Activated CD4-positive, alpha-beta T cell treated with anti-CD3 and anti-CD28 coated beads, Interleukin-2, Interleukin-4, amounts not matched to agents 100 ng/mL and 50 ng/mL, durations not matched to agents 16 hours and 8 hours (primary cell): ENCODE measurements around the gene KRTAP5-10.
"Not testable (repeated sequence)": the region's sequence is repeated elsewhere in the genome, so short reads cannot be mapped to it uniquely, and the experiment has no call there.

ENCODE experiments used
- DNase-seq: peaks from one replicate; pipeline ENCODE4 v3.0.0-alpha.2; 2020; ENCODE audit warnings: low spot score

The KRTAP5-10 gene

GRCh38 chr11:71572811-71573210 is 7.4 kb downstream of the KRTAP5-10 start:
- no peak for DNase-seq

- DNase-seq = no peak
Measured at GRCh38 chr11:71574418-71574817, 9.1 kb downstream of the KRTAP5-10 start.

GRCh38 chr11:71575723-71576424 is 10.5 kb downstream of the KRTAP5-10 start:
- DNase-seq = no peak

- not testable (repeated sequence) for DNase-seq
Measured at GRCh38 chr11:71576688-71577465, 11.5 kb downstream of the KRTAP5-10 start.

- DNase-seq = no peak
Measured at GRCh38 chr11:71577469-71578004, 12.2 kb downstream of the KRTAP5-10 start.

- DNase-seq = not testable (repeated sequence)
Measured at GRCh38 chr11:71579513-71579912, 14.2 kb downstream of the KRTAP5-10 start.

GRCh38 chr11:71580057-71581003 is 15.0 kb downstream of the KRTAP5-10 start:
- peak; percentile 31 for DNase-seq

DNA sequence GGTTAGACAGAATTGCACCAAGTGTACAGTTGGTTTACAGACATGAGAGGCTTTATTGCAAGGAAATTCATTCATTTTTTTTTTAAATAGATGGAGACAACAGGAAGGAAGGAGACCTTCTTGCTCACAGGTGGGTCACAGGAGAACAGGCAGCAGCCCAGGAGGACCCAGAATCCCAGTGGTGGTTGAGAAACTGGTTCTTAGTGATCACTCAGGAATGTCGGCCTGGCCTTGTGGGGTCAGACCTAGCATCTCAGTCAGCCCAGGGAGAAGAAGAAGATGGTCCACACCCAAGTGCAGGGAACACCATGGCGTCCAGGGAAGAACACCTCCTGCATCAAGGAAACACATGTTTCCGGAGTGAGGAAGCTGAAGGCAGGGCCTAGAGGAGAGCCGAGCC is 16.5 kb downstream of the KRTAP5-10 start:
- DNase-seq = no peak

DNA sequence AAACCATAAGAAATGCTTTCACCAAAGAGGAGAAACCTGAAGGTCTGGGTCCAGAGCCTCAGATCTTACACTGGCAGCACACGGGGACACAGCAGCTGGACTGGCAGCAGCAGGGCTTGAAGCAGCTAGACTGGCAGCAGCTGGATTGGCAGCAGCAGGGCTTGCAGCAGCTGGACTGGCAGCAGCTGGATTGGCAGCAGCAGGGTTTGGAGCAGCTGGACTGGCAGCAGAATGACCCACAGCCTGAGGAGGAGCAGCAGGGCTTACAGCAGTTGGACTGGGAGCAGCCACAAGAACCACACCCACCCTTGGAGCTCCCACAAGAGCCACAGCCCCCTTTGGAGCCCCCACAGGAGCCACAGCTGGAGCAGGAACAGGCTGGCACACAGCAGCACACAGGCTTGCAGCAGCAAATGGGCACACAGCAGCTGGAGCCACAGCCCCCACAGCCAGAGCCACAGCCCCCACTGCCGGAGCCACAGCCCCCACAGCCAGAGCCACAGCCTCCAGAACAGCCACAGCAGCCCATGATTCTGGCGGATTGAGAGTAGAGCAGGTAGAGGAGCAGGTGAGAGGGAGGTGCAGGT is 17.0 kb downstream of the KRTAP5-10 start, which contains the start of gene KRTAP5-11:
KRTAP5-11 (minus strand) TSS at position 567 of the 587 bp plus-strand sequence; CDS start at position 529, 38 bp downstream.
- DNase-seq = no peak

- DNase-seq = not testable (repeated sequence)
Measured at GRCh38 chr11:71582969-71583368, 17.6 kb downstream of the KRTAP5-10 start.

DNA sequence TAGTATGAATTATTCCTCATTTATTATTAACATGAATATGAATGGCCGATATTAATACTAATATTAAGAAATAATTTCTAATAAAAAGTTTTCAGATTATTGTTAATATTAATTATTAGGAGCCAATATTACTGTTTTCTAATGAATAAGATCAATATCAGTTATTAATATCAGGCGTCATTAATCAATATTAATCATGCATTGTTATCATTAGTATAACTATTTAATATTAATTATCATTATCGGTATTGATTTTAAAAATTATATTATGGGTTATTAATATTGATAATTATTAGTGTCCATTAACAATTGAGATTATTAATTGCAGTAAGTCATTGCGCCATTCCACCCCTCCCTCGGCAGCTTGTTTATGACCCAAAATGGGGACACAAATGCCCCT is 20.3 kb downstream of the KRTAP5-10 start:
- DNase-seq = not testable (repeated sequence)

DNA sequence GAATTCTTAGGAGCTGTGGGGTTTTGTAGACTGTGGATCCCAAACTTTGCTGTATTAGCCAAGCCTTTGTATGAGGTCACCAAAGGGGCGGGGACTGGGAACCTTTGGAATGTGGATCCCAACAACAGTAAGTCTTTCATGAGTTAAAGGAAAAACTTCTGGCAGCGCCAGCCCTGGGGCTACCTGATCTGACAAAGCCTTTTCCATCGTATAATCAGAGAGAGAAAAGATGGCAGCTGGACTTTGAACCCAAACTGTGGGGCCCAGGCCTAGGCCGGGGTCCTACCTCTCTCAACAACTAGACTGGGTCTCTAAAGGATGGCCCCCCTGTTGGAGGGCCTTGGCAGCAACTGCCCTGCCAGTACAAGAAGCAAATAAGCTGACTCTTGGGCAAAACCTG is 23.0 kb downstream of the KRTAP5-10 start:
- not testable (repeated sequence) for DNase-seq

DNA sequence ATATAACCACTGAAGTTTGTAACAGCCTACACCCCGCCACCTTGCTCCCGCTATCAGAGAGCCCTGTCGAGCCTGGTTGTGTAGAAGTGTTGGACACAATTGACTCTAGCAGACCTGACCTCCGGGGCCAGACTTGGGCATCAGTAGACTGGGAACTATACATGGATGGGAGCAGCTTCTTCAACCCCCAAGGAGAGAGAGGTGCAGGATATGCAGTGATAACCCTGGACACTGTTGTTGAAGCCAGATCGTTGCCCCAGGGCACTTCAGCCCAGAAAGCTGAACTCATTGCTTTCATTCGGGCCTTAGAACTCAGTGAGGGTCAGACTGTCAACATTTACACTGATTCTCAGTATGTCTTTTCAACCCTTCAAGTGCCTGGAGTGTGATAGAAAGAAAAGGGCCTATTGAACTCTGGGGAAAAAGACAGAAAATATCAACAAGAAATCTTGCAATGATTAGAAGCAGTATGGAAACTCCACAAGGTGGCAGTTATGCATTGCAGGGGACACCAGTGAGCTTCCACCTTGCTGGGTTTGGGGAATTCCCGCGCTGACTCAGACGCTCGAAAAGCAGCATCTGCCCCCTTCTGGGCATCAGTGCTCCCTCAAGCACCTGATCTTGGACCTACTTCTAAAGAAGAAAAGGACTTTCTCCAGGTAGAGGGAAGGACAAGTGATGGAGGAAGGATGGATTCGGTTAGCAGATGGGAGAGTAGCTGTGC is 23.6 kb downstream of the KRTAP5-10 start:
- DNase-seq = peak; percentile 74

- not testable (repeated sequence) for DNase-seq
Measured at GRCh38 chr11:71589546-71589920, 24.2 kb downstream of the KRTAP5-10 start.

GRCh38 chr11:71603221-71603620 is 37.9 kb downstream of the KRTAP5-10 start:
- DNase-seq = not testable (repeated sequence)

DNA sequence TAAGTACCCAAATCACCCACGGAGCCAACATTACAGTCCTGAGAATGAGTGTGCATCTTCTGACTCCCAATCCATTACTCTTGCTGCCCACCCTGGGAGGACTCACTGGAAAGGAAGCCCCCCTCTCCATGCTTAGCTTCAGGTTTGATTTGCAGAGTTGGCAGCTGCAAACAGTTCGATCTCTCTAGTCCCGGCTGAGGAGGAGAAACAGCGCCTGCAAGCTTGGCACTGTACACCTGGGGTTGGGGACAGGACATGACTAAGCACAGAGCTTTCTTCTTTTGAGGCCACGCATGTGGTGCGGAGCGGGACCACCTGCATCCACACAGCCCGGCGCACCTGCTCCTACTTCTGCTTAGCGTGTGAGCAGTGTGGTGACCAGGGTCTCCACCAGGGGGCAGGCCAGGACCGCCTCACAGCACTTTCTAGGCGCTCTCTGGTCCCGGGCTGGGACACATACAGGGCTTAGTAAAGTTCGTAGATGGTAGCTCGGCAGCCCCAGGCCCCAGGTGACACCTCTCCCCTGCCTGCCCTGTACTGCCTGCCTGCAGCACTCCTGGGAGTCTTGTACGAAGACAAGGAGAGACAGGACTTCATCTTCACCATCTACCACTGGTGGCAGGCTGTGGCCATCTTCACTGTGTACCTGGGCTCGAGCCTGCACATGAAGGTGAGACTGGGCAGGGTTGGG is 39.6 kb downstream of the KRTAP5-10 start:
- DNase-seq = peak; percentile 20

- not testable (repeated sequence) for DNase-seq
Measured at GRCh38 chr11:71606853-71607519, 41.6 kb downstream of the KRTAP5-10 start.

DNA sequence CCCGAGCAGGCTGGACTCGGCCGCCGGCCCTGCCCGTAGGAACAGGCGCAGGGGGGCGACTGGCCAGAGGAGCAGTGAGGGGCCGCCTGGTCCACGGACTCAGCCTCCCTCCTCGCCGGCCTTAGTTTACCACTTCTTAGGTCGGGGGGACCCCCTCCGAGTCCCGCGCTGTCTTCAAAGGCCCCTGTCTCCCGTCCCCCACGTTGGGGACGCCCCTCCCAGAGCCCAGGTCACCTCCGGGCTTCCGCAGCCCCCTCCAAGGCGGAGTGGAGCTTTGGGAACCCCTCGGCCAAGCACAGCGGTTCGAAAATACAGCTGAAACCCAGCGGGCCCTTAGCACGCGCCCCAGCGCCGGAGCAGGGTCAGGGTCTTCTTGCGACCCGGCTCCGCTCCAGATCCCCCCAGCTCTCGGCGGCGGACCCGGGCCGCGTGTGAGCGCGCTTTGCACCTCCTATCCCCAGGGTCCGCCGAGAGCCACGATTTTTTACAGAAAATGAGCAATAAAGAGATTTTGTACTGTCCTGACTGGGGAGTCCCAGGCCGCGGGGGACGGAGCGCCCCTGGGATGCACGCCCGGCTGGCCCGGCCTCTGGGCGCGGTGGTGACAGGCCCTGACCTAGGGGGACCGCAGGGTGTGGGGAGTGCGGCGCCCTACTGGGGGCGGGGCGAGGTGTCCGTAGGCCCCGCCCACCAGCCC is 42.3 kb downstream of the KRTAP5-10 start:
- DNase-seq = not testable (repeated sequence)

- not testable (repeated sequence) for DNase-seq
Measured at GRCh38 chr11:71608272-71608671, 42.9 kb downstream of the KRTAP5-10 start.
